Body of pancreas (tissue), 4 donors: ENCODE measurements around the gene BTBD10.

ENCODE experiments used
- POLR2A ChIP-seq, 3 donors: fragments of 450-650 bp; IDR thresholded peaks; one replicate each; pipeline ENCODE4 v1.6.1; 2016; ENCODE audit warnings: antibody characterized with exemption in 3 of 3, mild to moderate bottlenecking in 2 of 3
- TF ChIP-seq, protein P1 (sequence below), 7 experiments: fragments of 450-650 bp in 4 of 7; fragments of 200-600 bp in 3 of 7; sonication (generic) in 3 of 7; IDR thresholded peaks; one replicate each; pipeline ENCODE4 v1.5.1; 2016 to 2019; ENCODE audit warnings: antibody characterized with exemption in 7 of 7

GRCh38 chr11:13503393-13503792 lies 40.4 kb upstream of the BTBD10 start:
- TF ChIP-seq, protein P1, sequence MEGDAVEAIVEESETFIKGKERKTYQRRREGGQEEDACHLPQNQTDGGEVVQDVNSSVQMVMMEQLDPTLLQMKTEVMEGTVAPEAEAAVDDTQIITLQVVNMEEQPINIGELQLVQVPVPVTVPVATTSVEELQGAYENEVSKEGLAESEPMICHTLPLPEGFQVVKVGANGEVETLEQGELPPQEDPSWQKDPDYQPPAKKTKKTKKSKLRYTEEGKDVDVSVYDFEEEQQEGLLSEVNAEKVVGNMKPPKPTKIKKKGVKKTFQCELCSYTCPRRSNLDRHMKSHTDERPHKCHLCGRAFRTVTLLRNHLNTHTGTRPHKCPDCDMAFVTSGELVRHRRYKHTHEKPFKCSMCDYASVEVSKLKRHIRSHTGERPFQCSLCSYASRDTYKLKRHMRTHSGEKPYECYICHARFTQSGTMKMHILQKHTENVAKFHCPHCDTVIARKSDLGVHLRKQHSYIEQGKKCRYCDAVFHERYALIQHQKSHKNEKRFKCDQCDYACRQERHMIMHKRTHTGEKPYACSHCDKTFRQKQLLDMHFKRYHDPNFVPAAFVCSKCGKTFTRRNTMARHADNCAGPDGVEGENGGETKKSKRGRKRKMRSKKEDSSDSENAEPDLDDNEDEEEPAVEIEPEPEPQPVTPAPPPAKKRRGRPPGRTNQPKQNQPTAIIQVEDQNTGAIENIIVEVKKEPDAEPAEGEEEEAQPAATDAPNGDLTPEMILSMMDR (IDR thresholded peaks at IDR 0.05) = no peak
- no peak for TF ChIP-seq POLR2A (IDR thresholded peaks at IDR 0.05)
